ENCODE measurements around the gene DHRSX.

- TF ChIP-seq, protein P1, sequence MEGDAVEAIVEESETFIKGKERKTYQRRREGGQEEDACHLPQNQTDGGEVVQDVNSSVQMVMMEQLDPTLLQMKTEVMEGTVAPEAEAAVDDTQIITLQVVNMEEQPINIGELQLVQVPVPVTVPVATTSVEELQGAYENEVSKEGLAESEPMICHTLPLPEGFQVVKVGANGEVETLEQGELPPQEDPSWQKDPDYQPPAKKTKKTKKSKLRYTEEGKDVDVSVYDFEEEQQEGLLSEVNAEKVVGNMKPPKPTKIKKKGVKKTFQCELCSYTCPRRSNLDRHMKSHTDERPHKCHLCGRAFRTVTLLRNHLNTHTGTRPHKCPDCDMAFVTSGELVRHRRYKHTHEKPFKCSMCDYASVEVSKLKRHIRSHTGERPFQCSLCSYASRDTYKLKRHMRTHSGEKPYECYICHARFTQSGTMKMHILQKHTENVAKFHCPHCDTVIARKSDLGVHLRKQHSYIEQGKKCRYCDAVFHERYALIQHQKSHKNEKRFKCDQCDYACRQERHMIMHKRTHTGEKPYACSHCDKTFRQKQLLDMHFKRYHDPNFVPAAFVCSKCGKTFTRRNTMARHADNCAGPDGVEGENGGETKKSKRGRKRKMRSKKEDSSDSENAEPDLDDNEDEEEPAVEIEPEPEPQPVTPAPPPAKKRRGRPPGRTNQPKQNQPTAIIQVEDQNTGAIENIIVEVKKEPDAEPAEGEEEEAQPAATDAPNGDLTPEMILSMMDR (conservative IDR thresholded peaks at IDR 0.05 in 1 of 2, IDR thresholded peaks at IDR 0.05 in 1 of 2; ENCODE audit: extremely low read depth in 1 of 2, insufficient read depth in 1 of 2, low read depth in 1 of 2, low read length in 2 of 2), result no peak
- no peak for TF ChIP-seq EZH2 (IDR thresholded peaks at IDR 0.05; ENCODE audit: borderline replicate concordance, low read length)
Observed at GRCh38 chrX:2526390-2526789, 25.6 kb upstream of the DHRSX start.
